K562 (cell line): Measurements from ENCODE around the gene TACR2. TPM values are rescaled to one million over a fixed set of nuclear protein-coding genes. Genes with fewer than 3 reads are reported as not detected.

Source experiments
- ASH1L ChIP-seq: fragments of 450-650 bp; IDR thresholded peaks from 2 replicates; pipeline ENCODE4 v1.6.1; 2018; ENCODE audit warnings: borderline replicate concordance, mild to moderate bottlenecking, low read depth; ENCODE audit not compliant: partially characterized antibody
- BACH1 ChIP-seq: fragments of 200-800 bp; sonication (Bioruptor generic); IDR thresholded peaks from 2 replicates; pipeline ENCODE4 v1.6.1; 2016; ENCODE audit warnings: missing genetic modification characterization, missing compliant biosample characterization
- FOXA1 ChIP-seq: fragments of 450-650 bp; IDR thresholded peaks from 2 replicates; pipeline ENCODE4 v1.6.1; 2016; ENCODE audit warnings: mild to moderate bottlenecking, borderline replicate concordance
- ILF3 ChIP-seq: fragments of 450-650 bp; IDR thresholded peaks from 2 replicates; pipeline ENCODE4 v1.6.1; 2018; ENCODE audit warnings: antibody characterized with exemption, mild to moderate bottlenecking, moderate library complexity, borderline replicate concordance
- JUND ChIP-seq, 2 experiments: IDR thresholded peaks; 2 replicates in 1 of 2; 3 replicates in 1 of 2; pipeline ENCODE4 v1.6.1; 2011; ENCODE audit warnings: borderline replicate concordance in 2 of 2, low read depth in 2 of 2, low read length in 2 of 2, improper control_type of control experiment in 1 of 2, missing biosample characterization in 1 of 2, missing genetic modification characterization in 1 of 2, missing genetic modification reagents in 1 of 2
- MITF ChIP-seq: IDR thresholded peaks from 2 replicates; pipeline ENCODE4 v1.6.1; 2014; ENCODE audit warnings: antibody characterized with exemption
- MTF1 ChIP-seq: fragments of 250-450 bp; sonication (Bioruptor Pico); IDR thresholded peaks from 2 replicates; pipeline ENCODE4 v1.9.0; 2021; ENCODE audit warnings: moderate library complexity, mild to moderate bottlenecking, inconsistent platforms, borderline replicate concordance
- MYNN ChIP-seq, 2 experiments: sonication (generic); formaldehyde crosslinking in 1 of 2; IDR thresholded peaks; 2 replicates each; pipeline versions ENCODE4 v1.5.0 to v1.6.1; 2016 to 2020; ENCODE audit warnings: antibody characterized with exemption in 1 of 2, missing genetic modification reagents in 1 of 2
- NFE2 ChIP-seq: IDR thresholded peaks from 2 replicates; pipeline ENCODE4 v1.6.1; 2014; ENCODE audit warnings: antibody characterized with exemption, low read depth
- SMARCA4 ChIP-seq: fragments of 450-650 bp; IDR thresholded peaks from 2 replicates; pipeline ENCODE4 v1.6.1; 2016
- SRSF9 ChIP-seq: fragments of 200-400 bp; formaldehyde crosslinking; IDR thresholded peaks from 2 replicates; pipeline ENCODE4 v1.6.1; 2017; ENCODE audit warnings: low read depth, low read length, borderline replicate concordance
- ZNF449 ChIP-seq: fragments of 250-450 bp; sonication (Bioruptor Pico); IDR thresholded peaks from 2 replicates; pipeline ENCODE4 v1.8.0; 2022; ENCODE audit warnings: moderate library complexity, mild to moderate bottlenecking, inconsistent platforms
- polyA plus RNA-seq, 8 experiments: library from polyadenylated mRNA; depleted of rRNA in 4 of 8; stranded (reverse) in 5 of 8; unstranded in 3 of 8; fragments of >200 nt; fragmentation: Nextera tagmentation in 2 of 8; fragmentation: Illumina TruSeq in 1 of 8; extraction: Ambion mirVana in 2 of 8; extraction: Trizol in 1 of 8; gene quantifications; 2 replicates each; pipeline versions ENCODE4 v1.2.1 to v1.2.3, GENCODE V29; 2011 to 2014; ENCODE audit warnings: inconsistent platforms in 1 of 8, missing spikeins in 1 of 8
- total RNA-seq, 7 experiments: library from RNA; depleted of rRNA in 6 of 7; stranded (reverse); fragments of >200 nt in 6 of 7; fragmentation: Illumina TruSeq in 2 of 7; extraction: Trizol in 2 of 7; gene quantifications; 2 replicates each; pipeline versions ENCODE4 v1.2.1 to v1.2.3, GENCODE V29; 2011 to 2021; ENCODE audit warnings: low replicate concordance in 1 of 7
- TF ChIP-seq, protein P1 (sequence below): fragments of 200-800 bp; sonication (Bioruptor generic); IDR thresholded peaks from 2 replicates; pipeline ENCODE4 v1.6.1; 2016; ENCODE audit warnings: missing genetic modification characterization, missing compliant biosample characterization
- TF ChIP-seq, protein P2 (sequence below): fragments of 450-650 bp; IDR thresholded peaks from 2 replicates; pipeline ENCODE4 v1.6.1; 2017; ENCODE audit warnings: antibody characterized with exemption, mild to moderate bottlenecking

The TACR2 gene
- total and polyA plus RNA-seq, 9 of the 15 experiments (the other 6 are each of a cell fraction or from before 2014, with no cell fraction given), result not detected

DNA sequence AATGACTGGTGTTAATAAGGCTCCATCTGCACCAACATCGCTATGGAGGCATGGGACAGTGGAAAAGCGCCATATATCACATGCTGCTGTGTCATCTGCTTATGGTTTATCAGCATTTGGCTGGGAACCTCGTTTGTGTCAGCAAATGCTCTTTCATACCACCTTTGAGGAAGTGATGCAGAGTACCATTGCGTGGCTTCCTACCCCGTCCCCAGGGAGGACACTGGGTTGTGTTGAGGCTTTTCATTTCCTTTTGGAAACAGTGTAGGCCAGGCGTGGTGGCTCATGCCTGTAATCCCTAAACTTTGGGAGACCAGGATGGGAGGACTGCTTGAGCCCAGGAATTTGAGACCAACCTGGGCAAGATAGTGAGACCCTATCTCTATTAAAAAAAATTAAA is 6.8 kb downstream of the TACR2 start (continued):
- TF ChIP-seq, protein P1, sequence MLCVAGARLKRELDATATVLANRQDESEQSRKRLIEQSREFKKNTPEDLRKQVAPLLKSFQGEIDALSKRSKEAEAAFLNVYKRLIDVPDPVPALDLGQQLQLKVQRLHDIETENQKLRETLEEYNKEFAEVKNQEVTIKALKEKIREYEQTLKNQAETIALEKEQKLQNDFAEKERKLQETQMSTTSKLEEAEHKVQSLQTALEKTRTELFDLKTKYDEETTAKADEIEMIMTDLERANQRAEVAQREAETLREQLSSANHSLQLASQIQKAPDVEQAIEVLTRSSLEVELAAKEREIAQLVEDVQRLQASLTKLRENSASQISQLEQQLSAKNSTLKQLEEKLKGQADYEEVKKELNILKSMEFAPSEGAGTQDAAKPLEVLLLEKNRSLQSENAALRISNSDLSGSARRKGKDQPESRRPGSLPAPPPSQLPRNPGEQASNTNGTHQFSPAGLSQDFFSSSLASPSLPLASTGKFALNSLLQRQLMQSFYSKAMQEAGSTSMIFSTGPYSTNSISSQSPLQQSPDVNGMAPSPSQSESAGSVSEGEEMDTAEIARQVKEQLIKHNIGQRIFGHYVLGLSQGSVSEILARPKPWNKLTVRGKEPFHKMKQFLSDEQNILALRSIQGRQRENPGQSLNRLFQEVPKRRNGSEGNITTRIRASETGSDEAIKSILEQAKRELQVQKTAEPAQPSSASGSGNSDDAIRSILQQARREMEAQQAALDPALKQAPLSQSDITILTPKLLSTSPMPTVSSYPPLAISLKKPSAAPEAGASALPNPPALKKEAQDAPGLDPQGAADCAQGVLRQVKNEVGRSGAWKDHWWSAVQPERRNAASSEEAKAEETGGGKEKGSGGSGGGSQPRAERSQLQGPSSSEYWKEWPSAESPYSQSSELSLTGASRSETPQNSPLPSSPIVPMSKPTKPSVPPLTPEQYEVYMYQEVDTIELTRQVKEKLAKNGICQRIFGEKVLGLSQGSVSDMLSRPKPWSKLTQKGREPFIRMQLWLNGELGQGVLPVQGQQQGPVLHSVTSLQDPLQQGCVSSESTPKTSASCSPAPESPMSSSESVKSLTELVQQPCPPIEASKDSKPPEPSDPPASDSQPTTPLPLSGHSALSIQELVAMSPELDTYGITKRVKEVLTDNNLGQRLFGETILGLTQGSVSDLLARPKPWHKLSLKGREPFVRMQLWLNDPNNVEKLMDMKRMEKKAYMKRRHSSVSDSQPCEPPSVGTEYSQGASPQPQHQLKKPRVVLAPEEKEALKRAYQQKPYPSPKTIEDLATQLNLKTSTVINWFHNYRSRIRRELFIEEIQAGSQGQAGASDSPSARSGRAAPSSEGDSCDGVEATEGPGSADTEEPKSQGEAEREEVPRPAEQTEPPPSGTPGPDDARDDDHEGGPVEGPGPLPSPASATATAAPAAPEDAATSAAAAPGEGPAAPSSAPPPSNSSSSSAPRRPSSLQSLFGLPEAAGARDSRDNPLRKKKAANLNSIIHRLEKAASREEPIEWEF (CRISPR knock-in tag), result no peak
- no peak for TF ChIP-seq ZNF449
- TF ChIP-seq JUND (IDR thresholded peaks at IDR 0.05; ENCODE audit: borderline replicate concordance, low read depth, low read length), result peak; percentile 73; the same call in 1 of the 2 replicates
- peak; percentile 48; the same call in 1 of the 3 replicates for TF ChIP-seq JUND (tag; IDR thresholded peaks at IDR 0.05; ENCODE audit: borderline replicate concordance, low read depth, low read length)
- peak; percentile 52; the same call in 1 of the 2 replicates for TF ChIP-seq SMARCA4
- no peak for TF ChIP-seq ASH1L
- TF ChIP-seq MYNN (IDR thresholded peaks at IDR 0.05), result no peak
- TF ChIP-seq MYNN (CRISPR knock-in tag; IDR thresholded peaks at IDR 0.05), result no peak
- no peak for TF ChIP-seq MTF1 (CRISPR knock-in tag)
- TF ChIP-seq NFE2, result peak; percentile 84
- TF ChIP-seq, protein P2, sequence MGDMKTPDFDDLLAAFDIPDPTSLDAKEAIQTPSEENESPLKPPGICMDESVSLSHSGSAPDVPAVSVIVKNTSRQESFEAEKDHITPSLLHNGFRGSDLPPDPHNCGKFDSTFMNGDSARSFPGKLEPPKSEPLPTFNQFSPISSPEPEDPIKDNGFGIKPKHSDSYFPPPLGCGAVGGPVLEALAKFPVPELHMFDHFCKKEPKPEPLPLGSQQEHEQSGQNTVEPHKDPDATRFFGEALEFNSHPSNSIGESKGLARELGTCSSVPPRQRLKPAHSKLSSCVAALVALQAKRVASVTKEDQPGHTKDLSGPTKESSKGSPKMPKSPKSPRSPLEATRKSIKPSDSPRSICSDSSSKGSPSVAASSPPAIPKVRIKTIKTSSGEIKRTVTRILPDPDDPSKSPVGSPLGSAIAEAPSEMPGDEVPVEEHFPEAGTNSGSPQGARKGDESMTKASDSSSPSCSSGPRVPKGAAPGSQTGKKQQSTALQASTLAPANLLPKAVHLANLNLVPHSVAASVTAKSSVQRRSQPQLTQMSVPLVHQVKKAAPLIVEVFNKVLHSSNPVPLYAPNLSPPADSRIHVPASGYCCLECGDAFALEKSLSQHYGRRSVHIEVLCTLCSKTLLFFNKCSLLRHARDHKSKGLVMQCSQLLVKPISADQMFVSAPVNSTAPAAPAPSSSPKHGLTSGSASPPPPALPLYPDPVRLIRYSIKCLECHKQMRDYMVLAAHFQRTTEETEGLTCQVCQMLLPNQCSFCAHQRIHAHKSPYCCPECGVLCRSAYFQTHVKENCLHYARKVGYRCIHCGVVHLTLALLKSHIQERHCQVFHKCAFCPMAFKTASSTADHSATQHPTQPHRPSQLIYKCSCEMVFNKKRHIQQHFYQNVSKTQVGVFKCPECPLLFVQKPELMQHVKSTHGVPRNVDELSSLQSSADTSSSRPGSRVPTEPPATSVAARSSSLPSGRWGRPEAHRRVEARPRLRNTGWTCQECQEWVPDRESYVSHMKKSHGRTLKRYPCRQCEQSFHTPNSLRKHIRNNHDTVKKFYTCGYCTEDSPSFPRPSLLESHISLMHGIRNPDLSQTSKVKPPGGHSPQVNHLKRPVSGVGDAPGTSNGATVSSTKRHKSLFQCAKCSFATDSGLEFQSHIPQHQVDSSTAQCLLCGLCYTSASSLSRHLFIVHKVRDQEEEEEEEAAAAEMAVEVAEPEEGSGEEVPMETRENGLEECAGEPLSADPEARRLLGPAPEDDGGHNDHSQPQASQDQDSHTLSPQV, result no peak
- TF ChIP-seq BACH1 (tag), result no peak
- TF ChIP-seq ILF3, result no peak
- TF ChIP-seq SRSF9, result no peak
- TF ChIP-seq FOXA1, result no peak
- 0 out of 2 replicates have a peak, but pooled peaks have one; percentile 57 for TF ChIP-seq MITF
